Cardiac muscle cell (in vitro differentiated cells and primary cell): ENCODE data around the gene VEZT. TPM values are rescaled to one million over a fixed set of nuclear protein-coding genes. Genes with fewer than 3 reads are reported as not detected.
A peak's percentile ranks its signal among the peaks of the same experiment; 100 is the strongest.

Experiments used
- DNase-seq, 2 donors: peaks; one replicate each; pipeline versions ENCODE4 v3.0.0 to v3.0.0-alpha.2; 2010 to 2017; ENCODE audit warnings: low read depth in 1 of 2, low spot score in 1 of 2
- H3K27ac ChIP-seq: fragments of 200-600 bp; sonication (generic); 2 replicates; pipeline ENCODE4 v1.5.1; 2016
- H3K27me3 ChIP-seq: fragments of 200-600 bp; sonication (generic); 2 replicates; pipeline ENCODE4 v1.6.0; 2016; ENCODE audit warnings: control low read depth
- H3K36me3 ChIP-seq: fragments of 200-600 bp; sonication (generic); 2 replicates; pipeline ENCODE4 v1.5.1; 2016; ENCODE audit warnings: control low read depth
- H3K4me1 ChIP-seq: fragments of 200-600 bp; sonication (generic); 2 replicates; pipeline ENCODE4 v1.8.1; 2017; ENCODE audit warnings: low read depth, mild to moderate bottlenecking, mixed run types
- H3K4me3 ChIP-seq: fragments of 200-600 bp; sonication (generic); 2 replicates; pipeline ENCODE4 v1.5.1; 2016; ENCODE audit warnings: mild to moderate bottlenecking
- H3K9me3 ChIP-seq: fragments of 200-600 bp; sonication (generic); 2 replicates; pipeline ENCODE4 v1.5.1; 2017; ENCODE audit warnings: low read depth, mild to moderate bottlenecking, control low read depth
- polyA plus RNA-seq: library from polyadenylated mRNA; unstranded; fragments of >200 nt; fragmentation: Nextera tagmentation; extraction: Ambion mirVana; gene quantifications from 2 replicates; pipeline ENCODE4 v1.2.1, GENCODE V29; 2016
- total RNA-seq: library from RNA; depleted of rRNA; stranded (reverse); fragments of >200 nt; gene quantifications from 2 replicates; pipeline ENCODE4 v1.2.3, GENCODE V29; 2016
- TF ChIP-seq, protein P1 (sequence below): IDR thresholded peaks from 2 replicates; pipeline ENCODE4 v1.5.1; 2012; ENCODE audit warnings: low read depth, mild to moderate bottlenecking, low read length

The VEZT gene
- total and polyA plus RNA-seq, 2 experiments from 2014 or later, result 50.6 to 56.9 TPM

DNA sequence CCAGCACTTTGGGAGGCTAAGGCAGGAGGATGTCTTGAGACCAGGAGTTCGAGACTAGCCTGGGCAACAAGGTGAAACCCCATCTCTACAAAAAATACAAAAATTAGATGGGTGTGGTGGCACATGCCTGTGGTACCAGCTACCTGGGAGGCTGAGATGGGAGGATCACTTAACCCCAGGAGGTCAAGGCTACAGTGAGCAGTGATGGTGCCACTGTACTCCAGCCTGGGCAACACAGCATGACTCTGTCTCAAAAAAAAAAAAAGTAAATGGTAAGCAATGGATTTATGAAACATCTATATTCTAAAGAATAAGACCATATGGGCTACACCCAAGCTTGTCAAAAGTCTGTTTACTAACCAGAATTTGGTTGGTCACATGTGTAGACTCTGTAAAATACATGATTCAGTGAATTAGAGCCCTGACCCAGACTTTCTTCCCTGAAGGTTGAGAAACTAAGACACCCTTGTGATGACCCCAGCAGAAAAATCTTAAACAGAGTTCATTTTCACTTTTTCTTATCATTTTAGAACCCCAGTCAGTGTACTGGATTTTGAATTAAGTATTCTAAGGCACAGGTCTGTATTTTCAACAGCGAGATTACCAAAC lies 12.5 kb upstream of the VEZT start:
- H3K9me3 ChIP-seq, result no peaks in the 10 kb centered on the region
- H3K27ac ChIP-seq, result peak overlapping the region; percentile 85
- DNase-seq, result no peak
- H3K27me3 ChIP-seq, result no peaks in the 10 kb centered on the region
- H3K36me3 ChIP-seq, result peaks cover 5% of the 10 kb centered on the region
- TF ChIP-seq, protein P1, sequence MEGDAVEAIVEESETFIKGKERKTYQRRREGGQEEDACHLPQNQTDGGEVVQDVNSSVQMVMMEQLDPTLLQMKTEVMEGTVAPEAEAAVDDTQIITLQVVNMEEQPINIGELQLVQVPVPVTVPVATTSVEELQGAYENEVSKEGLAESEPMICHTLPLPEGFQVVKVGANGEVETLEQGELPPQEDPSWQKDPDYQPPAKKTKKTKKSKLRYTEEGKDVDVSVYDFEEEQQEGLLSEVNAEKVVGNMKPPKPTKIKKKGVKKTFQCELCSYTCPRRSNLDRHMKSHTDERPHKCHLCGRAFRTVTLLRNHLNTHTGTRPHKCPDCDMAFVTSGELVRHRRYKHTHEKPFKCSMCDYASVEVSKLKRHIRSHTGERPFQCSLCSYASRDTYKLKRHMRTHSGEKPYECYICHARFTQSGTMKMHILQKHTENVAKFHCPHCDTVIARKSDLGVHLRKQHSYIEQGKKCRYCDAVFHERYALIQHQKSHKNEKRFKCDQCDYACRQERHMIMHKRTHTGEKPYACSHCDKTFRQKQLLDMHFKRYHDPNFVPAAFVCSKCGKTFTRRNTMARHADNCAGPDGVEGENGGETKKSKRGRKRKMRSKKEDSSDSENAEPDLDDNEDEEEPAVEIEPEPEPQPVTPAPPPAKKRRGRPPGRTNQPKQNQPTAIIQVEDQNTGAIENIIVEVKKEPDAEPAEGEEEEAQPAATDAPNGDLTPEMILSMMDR, result no peak
- H3K4me3 ChIP-seq, result no peak overlapping the region
- H3K4me1 ChIP-seq, result peaks cover 55% of the 10 kb centered on the region

DNA sequence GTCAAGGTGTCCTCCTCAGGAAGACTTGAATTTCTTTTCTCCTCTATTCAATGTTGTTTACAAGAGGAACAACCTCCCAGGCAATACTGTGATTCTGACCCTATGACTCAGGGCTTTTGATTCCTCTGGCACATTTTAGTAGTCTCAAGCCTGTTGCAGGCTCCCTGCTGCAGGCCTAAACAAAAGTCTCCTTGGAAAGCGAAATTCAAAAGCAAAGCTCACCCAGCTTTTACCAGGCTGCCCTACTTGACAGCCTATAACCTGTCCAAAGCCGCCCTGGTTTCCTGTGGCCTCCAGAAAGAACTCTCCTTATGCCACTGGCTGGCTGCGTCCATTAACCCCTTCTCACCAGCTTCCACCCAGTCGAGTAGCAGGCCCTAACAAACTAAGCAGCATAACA lies 11.9 kb upstream of the VEZT start:
- peak; percentile 32 to 86 for DNase-seq
- Histone ChIP-seq H3K27me3 (no peaks in the 10 kb centered on the region), H3K36me3 (peaks cover 5% of the 10 kb centered on the region), H3K4me3 (no peak overlapping the region), H3K4me1 (peaks cover 51% of the 10 kb centered on the region), H3K27ac (peak overlapping the region; percentile 85), H3K9me3 (no peaks in the 10 kb centered on the region)
- TF ChIP-seq, protein P1, result no peak

DNA sequence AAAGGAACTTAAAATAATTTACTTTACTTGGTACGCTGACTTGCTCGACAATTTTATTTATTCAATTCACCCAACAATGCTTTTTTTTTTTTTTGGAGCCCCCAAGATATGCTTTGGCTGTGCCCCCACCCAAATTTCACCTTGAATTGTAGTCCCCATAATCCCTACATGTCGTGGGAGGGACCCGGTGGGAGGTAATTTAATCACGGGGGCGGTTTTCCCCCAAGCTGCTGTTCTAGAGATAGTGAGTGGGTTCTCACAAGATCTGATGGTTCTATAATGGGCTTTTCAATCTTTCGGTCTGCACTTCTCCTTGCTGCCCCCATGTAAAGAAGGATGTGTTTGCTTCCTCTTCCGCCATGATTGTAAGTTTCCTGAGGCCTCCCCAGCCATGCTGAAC lies 10.7 kb upstream of the VEZT start:
- TF ChIP-seq, protein P1, result no peak
- peaks cover 40% of the 10 kb centered on the region for H3K4me1 ChIP-seq
- no peak overlapping the region for H3K27ac ChIP-seq
- H3K9me3 ChIP-seq, result no peaks in the 10 kb centered on the region
- H3K36me3 ChIP-seq, result peaks cover 5% of the 10 kb centered on the region
- H3K4me3 ChIP-seq, result no peak overlapping the region
- H3K27me3 ChIP-seq, result no peaks in the 10 kb centered on the region
- DNase-seq, result no peak

DNA sequence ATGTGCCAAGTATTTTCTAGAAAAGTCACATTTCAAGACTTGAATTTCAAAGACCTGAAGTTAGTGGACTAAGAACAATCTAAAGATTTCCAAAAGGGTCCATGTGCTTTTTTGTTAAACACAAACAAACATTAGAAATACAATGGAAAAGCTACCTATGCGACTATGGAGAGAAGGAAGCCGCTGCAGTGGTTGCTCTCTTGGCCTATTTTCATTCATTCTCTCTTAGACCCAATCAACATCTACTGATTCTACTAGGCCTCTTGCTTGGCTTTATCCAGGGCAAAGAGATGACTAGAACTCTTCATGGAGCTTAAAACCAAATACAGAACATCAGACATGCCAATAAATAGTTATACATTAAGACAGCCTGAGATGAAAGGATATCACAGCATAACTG lies 10.2 kb upstream of the VEZT start:
- Histone ChIP-seq H3K36me3 (peaks cover 5% of the 10 kb centered on the region), H3K27me3 (no peaks in the 10 kb centered on the region), H3K27ac (no peak overlapping the region)

DNA sequence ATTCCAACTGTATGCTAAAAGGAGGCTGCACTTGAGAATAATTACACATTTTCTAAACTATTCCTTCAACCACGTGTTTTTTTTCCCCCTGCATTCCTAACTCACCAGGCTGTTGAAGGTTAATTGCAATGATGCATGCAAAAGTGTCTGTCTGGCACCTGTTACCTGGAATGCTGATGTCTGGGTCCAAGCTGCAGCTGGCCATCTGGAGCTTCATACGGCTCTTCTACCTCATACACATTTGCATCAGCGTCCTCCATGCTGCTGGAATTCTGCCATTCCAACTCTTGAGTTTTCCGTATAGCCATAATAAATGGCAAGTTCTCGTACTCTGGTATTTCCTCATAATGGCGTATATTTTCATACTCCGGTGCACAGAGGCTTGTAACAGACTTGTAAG lies 8.9 kb upstream of the VEZT start:
- no peaks in the 10 kb centered on the region for H3K27me3 ChIP-seq
- peaks cover 25% of the 10 kb centered on the region for H3K4me1 ChIP-seq
- no peaks in the 10 kb centered on the region for H3K9me3 ChIP-seq
- no peak overlapping the region for H3K4me3 ChIP-seq
- TF ChIP-seq, protein P1, result no peak
- H3K36me3 ChIP-seq, result peaks cover 5% of the 10 kb centered on the region
- H3K27ac ChIP-seq, result no peak overlapping the region
- DNase-seq, result no peak

More for the DNA sequence above, 10.2 kb upstream of the VEZT start:
- Histone ChIP-seq H3K9me3 (no peaks in the 10 kb centered on the region), H3K4me1 (peaks cover 35% of the 10 kb centered on the region), H3K4me3 (no peak overlapping the region)
- TF ChIP-seq, protein P1, result no peak
- no peak for DNase-seq
